ENCODE results near the gene FGF13.

Gene FGF13

DNA sequence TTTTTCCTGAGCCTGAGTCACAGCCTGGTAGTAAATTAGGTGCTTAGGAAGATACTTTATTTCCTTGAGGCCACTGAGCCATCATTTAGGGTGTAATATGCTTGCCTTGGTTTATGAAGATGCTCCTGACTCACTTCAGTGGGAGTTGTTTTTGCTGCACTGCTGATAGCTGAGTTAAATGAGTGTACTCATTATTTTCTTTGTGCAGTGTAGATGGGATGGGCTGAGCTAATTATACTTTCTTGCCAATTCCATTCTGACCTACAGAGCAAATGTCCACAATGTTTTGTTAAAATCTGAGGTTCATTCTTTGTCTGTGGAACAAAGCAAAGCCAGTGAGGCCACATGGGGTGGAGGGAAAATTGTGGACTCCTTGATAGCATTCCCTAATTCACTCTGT, 60.0 kb downstream of the FGF13 start:
- DNase-seq = no peak

- no peak for DNase-seq
Observed at GRCh38 chrX:138648568-138648967, 62.9 kb downstream of the FGF13 start.

DNA sequence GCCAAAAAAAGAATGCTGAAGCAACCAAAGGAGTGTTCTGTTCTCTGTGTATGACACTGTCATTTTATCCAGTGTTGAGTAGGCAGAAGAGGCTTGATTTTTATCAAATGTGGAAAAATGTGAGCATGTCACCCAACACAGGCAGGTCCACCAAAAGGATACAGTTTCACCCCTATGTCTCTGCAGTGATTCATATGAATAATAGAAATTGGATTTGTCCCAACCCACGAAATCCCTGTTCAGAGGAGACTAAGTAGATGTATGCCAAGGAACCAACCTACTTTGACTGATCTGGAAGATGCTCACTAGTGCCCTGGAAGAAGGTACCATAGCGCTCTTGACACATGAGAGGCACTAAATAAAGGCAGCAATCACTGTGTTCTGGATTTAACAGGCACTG, 72.5 kb downstream of the FGF13 start:
- DNase-seq = no peak

All from stimulated activated naive CD4-positive, alpha-beta T cell (primary cell).